ENCODE results near the gene NFKBIE. TPM values are rescaled to one million over a fixed set of nuclear protein-coding genes. Genes with fewer than 3 reads are reported as not detected.

The NFKBIE gene
- total RNA-seq, 1 donor from 2014 or later, result 10.4 TPM

DNA sequence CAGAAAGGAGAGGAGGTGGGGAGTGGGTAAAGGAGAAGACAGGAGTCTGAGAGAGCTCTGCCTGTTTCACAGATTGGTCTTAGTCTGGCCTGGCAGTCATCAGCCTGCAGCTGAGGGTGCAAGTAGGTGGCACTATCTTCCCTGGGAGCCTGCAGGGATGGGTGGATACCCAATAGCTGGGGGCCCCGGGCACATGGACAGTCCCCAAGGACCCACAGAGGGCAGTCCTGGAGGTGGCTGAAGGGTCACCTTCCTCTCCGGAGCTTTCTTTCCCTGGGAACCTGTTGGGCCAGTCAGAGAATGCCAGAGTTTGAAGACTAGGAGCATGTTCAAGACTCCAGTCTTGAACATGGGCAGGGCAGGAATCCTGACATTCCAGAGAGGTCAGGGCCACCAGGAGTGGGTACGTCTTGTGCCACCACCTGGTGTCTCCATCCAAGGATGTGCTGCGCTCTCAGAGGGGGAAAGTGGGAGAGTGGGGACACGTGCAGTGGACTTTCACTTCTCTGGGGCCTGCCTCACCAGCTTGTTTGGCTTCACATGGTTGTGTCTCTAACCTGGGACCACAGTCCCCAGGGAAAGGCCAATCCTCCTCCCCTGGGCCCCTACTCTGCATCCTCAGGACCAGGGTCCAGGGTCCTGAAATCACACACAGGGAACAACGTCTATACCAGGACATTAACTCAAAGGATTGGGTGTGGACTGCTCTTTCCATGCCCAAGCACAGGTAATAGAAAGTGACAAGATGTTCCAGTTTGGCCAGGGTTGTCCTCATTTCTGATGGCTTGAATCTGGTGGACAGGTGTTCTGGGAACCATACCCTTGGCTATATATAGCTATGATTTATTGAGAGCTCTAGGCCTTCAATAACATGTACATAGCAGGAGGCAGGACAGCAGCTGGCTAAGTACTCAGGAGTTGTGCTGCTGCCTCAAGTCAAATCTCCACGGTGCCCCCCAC lies 29.8 kb upstream of the NFKBIE start:
- intact Hi-C loops (cut with DNase I), result no loop called here
- Histone ChIP-seq H3K9me3 (no peaks in the 10 kb centered on the region), H3K4me1 (peaks cover 14% of the 10 kb centered on the region), H3K4me3 (no peak overlapping the region), H3K27me3 (ENCODE audit: low read depth) (peaks cover 79% of the 10 kb centered on the region), H3K36me3 (peaks cover under 1% of the 10 kb centered on the region), H3K27ac (no peak overlapping the region)
- DNase-seq (no peak), ATAC-seq (no peak)
- TF ChIP-seq, protein P1, sequence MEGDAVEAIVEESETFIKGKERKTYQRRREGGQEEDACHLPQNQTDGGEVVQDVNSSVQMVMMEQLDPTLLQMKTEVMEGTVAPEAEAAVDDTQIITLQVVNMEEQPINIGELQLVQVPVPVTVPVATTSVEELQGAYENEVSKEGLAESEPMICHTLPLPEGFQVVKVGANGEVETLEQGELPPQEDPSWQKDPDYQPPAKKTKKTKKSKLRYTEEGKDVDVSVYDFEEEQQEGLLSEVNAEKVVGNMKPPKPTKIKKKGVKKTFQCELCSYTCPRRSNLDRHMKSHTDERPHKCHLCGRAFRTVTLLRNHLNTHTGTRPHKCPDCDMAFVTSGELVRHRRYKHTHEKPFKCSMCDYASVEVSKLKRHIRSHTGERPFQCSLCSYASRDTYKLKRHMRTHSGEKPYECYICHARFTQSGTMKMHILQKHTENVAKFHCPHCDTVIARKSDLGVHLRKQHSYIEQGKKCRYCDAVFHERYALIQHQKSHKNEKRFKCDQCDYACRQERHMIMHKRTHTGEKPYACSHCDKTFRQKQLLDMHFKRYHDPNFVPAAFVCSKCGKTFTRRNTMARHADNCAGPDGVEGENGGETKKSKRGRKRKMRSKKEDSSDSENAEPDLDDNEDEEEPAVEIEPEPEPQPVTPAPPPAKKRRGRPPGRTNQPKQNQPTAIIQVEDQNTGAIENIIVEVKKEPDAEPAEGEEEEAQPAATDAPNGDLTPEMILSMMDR (IDR thresholded peaks at IDR 0.05), result no peak

DNA sequence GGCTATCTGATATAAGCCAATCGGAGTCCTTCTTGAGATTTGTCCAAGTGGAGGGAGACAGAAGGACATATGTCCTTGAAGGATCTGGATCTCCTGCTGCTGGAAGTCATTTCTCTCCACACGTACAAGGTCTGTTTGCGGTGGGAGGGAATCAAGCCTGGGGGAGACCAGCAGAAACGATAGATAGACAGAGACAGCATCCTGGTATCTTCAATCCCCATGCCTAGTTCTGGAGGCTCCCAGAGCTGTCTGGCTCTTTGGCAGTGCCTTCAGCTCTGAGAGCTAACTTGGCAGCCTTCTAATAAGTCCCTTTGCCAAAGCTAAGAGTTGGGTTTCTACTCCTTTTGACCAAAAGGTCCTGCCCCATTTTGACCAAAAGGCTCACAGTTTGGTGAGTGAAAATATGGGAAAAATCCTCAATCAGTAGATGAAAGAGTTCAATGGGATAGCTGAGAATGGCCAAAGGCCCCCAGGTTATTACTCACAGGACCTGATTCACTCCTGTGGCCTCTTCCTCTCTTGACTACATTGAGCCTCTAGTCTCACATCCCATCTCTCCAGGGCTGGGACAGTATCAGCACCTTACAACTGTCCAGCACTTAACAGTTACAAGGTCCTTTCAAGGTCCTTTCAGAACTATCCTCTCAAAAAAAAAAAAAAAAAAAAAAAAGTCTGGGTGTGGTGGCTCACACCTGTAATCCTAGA lies 27.5 kb upstream of the NFKBIE start:
- Histone ChIP-seq H3K36me3 (no peaks in the 10 kb centered on the region), H3K4me1 (peaks cover 12% of the 10 kb centered on the region), H3K4me3 (no peak overlapping the region), H3K27me3 (ENCODE audit: low read depth) (peaks cover 85% of the 10 kb centered on the region), H3K9me3 (no peaks in the 10 kb centered on the region), H3K27ac (no peak overlapping the region)
- TF ChIP-seq, protein P1 (IDR thresholded peaks at IDR 0.05), result no peak
- ATAC-seq (no peak), DNase-seq (no peak)
- intact Hi-C loops (cut with DNase I), result no loop called here

DNA sequence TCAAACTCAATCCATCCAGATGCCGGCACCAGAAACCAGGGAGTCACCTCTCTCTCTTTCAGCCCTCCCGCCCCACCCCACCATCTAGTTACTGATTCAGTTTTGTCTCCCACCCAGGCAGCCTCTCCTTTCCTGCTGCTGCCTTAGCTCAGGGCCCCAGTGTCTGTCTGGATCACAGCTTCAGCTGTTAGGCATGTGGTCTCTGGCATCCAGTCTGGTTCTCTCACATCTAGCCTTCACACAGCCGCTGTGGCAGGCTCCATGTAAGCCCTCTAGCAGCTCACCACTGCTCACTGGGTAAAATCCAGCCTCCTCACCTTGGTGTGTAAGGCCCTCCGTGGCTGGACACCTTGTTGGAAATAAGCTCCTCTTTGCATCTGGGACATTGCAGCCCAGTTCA lies 26.5 kb upstream of the NFKBIE start:
- Histone ChIP-seq H3K4me1 (peaks cover 2% of the 10 kb centered on the region), H3K27me3 (ENCODE audit: low read depth) (peaks cover 85% of the 10 kb centered on the region), H3K4me3 (no peak overlapping the region), H3K36me3 (no peaks in the 10 kb centered on the region), H3K27ac (no peak overlapping the region), H3K9me3 (no peaks in the 10 kb centered on the region)
- DNase-seq, result no peak
- intact Hi-C loops (cut with DNase I), result no loop called here
- TF ChIP-seq, protein P1 (IDR thresholded peaks at IDR 0.05), result no peak
- ATAC-seq, result no peak

DNA sequence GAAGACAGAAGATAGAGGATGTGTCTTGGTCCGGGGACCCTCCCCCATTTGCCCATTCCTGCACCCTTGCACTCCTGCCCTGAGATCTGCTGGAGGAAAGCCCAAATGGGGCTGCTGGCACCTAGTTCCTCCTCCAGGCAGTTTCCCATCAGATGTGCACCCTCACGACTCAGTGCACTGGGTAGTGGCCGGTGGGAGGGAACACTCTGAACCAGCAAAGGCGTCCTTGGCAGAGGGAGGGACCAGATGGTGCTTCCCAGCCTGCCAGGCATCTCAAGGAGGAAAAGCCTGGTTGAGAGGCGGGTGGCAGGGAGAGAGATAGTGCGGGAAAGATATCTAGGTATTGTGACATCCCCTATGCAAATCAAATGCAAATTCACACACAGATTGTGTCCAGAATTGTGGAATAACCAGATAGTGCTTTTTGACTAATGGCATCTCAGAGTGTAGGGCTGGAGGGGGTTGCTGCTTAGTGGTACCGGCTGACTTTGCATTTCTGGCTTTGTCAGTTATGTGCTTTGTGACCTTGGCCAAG lies 24.4 kb upstream of the NFKBIE start:
- Histone ChIP-seq H3K36me3 (no peaks in the 10 kb centered on the region), H3K4me1 (no peaks in the 10 kb centered on the region), H3K27me3 (ENCODE audit: low read depth) (peaks cover 65% of the 10 kb centered on the region), H3K27ac (no peak overlapping the region), H3K4me3 (no peak overlapping the region), H3K9me3 (no peaks in the 10 kb centered on the region)
- TF ChIP-seq, protein P1 (IDR thresholded peaks at IDR 0.05), result no peak
- intact Hi-C loops (cut with DNase I), result no loop called here
- DNase-seq (no peak), ATAC-seq (no peak)

DNA sequence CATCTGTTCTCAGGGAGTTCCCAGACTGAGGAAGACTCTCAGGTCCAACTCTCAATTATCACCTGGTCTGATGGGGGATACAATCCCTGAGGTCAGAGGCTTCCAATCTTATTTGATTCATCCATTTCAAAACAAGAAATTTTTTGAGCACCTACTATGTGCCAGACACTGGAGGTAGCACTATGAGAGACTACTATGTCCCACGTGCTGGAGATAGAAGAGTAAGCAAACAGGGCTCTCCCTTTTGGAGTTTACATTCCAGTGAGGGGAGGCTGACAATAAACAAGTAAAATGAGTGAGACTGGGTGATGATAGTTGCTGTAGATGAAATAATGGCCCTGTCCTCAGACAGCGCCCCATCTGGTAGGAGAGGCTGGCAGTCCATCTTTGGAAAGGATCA lies 21.4 kb upstream of the NFKBIE start:
- intact Hi-C loops (cut with DNase I), result no loop called here
- ATAC-seq (no peak), DNase-seq (no peak)
- TF ChIP-seq, protein P1 (IDR thresholded peaks at IDR 0.05), result no peak
- Histone ChIP-seq H3K4me1 (no peaks in the 10 kb centered on the region), H3K9me3 (no peaks in the 10 kb centered on the region), H3K4me3 (no peak overlapping the region), H3K27ac (no peak overlapping the region), H3K36me3 (no peaks in the 10 kb centered on the region), H3K27me3 (ENCODE audit: low read depth) (peaks cover 38% of the 10 kb centered on the region)

Measured in lower lobe of right lung (tissue), 2 donors.